Chondrocyte (in vitro differentiated cells): ENCODE results near the gene PCDHGC4. TPM values are rescaled to one million over a fixed set of nuclear protein-coding genes. Genes with fewer than 3 reads are reported as not detected.

Experiments
- DNase-seq: peaks from one replicate; pipeline ENCODE4 v3.0.0; 2021; ENCODE audit warnings: mixed read lengths, low spot score
- H3K27ac Mint-ChIP-seq: one replicate; pipeline ENCODE4 v1.8.0; 2021; ENCODE audit warnings: mild to moderate bottlenecking, moderate library complexity, mixed read lengths; ENCODE audit not compliant: unreplicated experiment
- H3K27me3 Mint-ChIP-seq: 2 replicates; pipeline ENCODE4 v1.8.0; 2021; ENCODE audit warnings: low read depth, mixed read lengths
- H3K36me3 Mint-ChIP-seq: 2 replicates; pipeline ENCODE4 v1.8.0; 2021; ENCODE audit warnings: low read depth, mixed read lengths
- H3K4me1 Mint-ChIP-seq: 2 replicates; pipeline ENCODE4 v1.8.0; 2021; ENCODE audit warnings: low read depth, mild to moderate bottlenecking, mixed read lengths
- H3K4me3 Mint-ChIP-seq: one replicate; pipeline ENCODE4 v1.8.0; 2021; ENCODE audit warnings: mild to moderate bottlenecking, moderate library complexity, mixed read lengths; ENCODE audit not compliant: unreplicated experiment
- H3K9me3 Mint-ChIP-seq: 2 replicates; pipeline ENCODE4 v1.8.0; 2021; ENCODE audit warnings: low read depth, mixed read lengths
- CTCF ChIP-seq: fragments of 200-600 bp; sonication (generic); IDR thresholded peaks from 2 replicates; pipeline ENCODE4 v1.5.0; 2021; ENCODE audit warnings: antibody characterized with exemption, mild to moderate bottlenecking, moderate library complexity
- total RNA-seq: library from RNA; stranded (reverse); gene quantifications from 3 replicates; pipeline ENCODE4 v1.2.1, GENCODE V29; 2021

PCDHGC4 gene
- total RNA-seq, 1 donor from 2014 or later = 1.1 TPM

GRCh38 chr5:141522301-141522700 lies 37.5 kb downstream of the PCDHGC4 start:
- Mint-ChIP-seq H3K36me3 (peaks cover 5% of the 10 kb centered on the region), H3K27me3 (no peaks in the 10 kb centered on the region), H3K4me1 (peaks cover 82% of the 10 kb centered on the region), H3K27ac (peak overlapping the region; percentile 95), H3K9me3 (no peaks in the 10 kb centered on the region), H3K4me3 (no peak overlapping the region)
- no peak for DNase-seq
- no peak for TF ChIP-seq CTCF

- Mint-ChIP-seq H3K4me1 (peaks cover 81% of the 10 kb centered on the region), H3K36me3 (peaks cover 12% of the 10 kb centered on the region), H3K9me3 (no peaks in the 10 kb centered on the region), H3K27ac (peak overlapping the region; percentile 99), H3K4me3 (no peak overlapping the region), H3K27me3 (no peaks in the 10 kb centered on the region)
- DNase-seq = no peak
- no peak for TF ChIP-seq CTCF
Observed at GRCh38 chr5:141523991-141524390, 39.2 kb downstream of the PCDHGC4 start.

- Mint-ChIP-seq H3K4me3 (peak overlapping the region; percentile 50), H3K36me3 (peaks cover 12% of the 10 kb centered on the region)
Observed at GRCh38 chr5:141524604-141525597, 40.1 kb downstream of the PCDHGC4 start.

GRCh38 chr5:141525653-141526052 lies 40.8 kb downstream of the PCDHGC4 start:
- TF ChIP-seq CTCF = no peak
- no peak for DNase-seq
- H3K36me3 Mint-ChIP-seq = peaks cover 12% of the 10 kb centered on the region
- peak overlapping the region; percentile 99 for H3K27ac Mint-ChIP-seq
- H3K4me1 Mint-ChIP-seq = peaks cover 70% of the 10 kb centered on the region
- peak overlapping the region; percentile 50 for H3K4me3 Mint-ChIP-seq
- no peaks in the 10 kb centered on the region for H3K9me3 Mint-ChIP-seq
- H3K27me3 Mint-ChIP-seq = no peaks in the 10 kb centered on the region

More at GRCh38 chr5:141524604-141525597, 40.1 kb downstream of the PCDHGC4 start:
- no peaks in the 10 kb centered on the region for H3K27me3 Mint-ChIP-seq
- peak overlapping the region; percentile 99 for H3K27ac Mint-ChIP-seq
- no peaks in the 10 kb centered on the region for H3K9me3 Mint-ChIP-seq
- no peak for DNase-seq
- H3K4me1 Mint-ChIP-seq = peaks cover 78% of the 10 kb centered on the region
- TF ChIP-seq CTCF = peak; percentile 100

GRCh38 chr5:141527426-141527825 lies 42.6 kb downstream of the PCDHGC4 start:
- H3K4me3 Mint-ChIP-seq = no peak overlapping the region
- no peaks in the 10 kb centered on the region for H3K9me3 Mint-ChIP-seq
- H3K27me3 Mint-ChIP-seq = no peaks in the 10 kb centered on the region
- no peak for TF ChIP-seq CTCF
- DNase-seq = no peak
- peaks cover 12% of the 10 kb centered on the region for H3K36me3 Mint-ChIP-seq
- H3K4me1 Mint-ChIP-seq = peaks cover 53% of the 10 kb centered on the region
- no peak overlapping the region for H3K27ac Mint-ChIP-seq
